ENCODE results near the gene CELF2.

DNA sequence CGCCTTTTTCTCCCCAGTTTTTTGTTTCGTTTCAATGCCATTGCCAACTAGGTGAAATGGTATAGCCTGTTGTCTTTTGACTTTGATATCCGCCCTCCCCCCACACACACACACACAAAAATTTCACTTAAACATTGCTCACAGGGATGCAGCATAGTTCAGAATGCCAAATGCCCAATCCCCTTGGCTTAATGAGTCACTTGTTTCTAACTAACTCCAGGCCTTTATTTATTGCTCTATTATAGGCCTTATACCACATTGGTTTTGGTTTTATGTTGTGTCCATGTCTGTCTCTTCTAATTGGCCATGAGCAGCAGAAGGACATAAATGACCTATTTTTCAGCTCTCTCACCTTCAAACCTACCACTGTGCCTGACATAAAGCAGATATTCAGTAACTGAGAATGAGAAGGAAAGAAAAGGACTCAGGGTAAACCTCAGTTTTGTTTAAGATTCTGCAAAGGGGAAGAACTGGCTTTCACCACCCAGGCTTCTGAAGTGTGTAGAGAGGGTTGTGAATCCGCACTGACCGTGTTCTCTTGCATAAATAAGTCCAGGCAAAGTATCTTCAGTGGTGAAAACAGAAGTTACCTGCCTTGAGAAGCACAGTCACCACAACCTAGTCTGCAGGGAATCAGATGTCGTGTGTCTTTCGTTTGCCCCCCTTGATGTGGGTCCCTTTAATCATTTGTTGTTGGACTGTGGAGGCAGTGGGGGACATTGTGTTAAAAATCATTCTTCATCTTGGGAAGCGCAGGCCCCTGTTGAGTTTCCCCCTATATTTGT, 139.8 kb downstream of the CELF2 start:
- TF ChIP-seq, protein P1, sequence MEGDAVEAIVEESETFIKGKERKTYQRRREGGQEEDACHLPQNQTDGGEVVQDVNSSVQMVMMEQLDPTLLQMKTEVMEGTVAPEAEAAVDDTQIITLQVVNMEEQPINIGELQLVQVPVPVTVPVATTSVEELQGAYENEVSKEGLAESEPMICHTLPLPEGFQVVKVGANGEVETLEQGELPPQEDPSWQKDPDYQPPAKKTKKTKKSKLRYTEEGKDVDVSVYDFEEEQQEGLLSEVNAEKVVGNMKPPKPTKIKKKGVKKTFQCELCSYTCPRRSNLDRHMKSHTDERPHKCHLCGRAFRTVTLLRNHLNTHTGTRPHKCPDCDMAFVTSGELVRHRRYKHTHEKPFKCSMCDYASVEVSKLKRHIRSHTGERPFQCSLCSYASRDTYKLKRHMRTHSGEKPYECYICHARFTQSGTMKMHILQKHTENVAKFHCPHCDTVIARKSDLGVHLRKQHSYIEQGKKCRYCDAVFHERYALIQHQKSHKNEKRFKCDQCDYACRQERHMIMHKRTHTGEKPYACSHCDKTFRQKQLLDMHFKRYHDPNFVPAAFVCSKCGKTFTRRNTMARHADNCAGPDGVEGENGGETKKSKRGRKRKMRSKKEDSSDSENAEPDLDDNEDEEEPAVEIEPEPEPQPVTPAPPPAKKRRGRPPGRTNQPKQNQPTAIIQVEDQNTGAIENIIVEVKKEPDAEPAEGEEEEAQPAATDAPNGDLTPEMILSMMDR (IDR thresholded peaks at IDR 0.05; ENCODE audit: poor library complexity) = no peak
- TF ChIP-seq EZH2phosphoT487 (IDR thresholded peaks at IDR 0.05; ENCODE audit: low read depth, severe bottlenecking, unreplicated experiment) = no peak

Measured in hepatocyte (in vitro differentiated cells).